ENCODE results near the gene FSTL4. TPM values are rescaled to one million over a fixed set of nuclear protein-coding genes. Genes with fewer than 3 reads are reported as not detected.

Gene FSTL4
- polyA plus RNA-seq, 3 donors, result not detected

- no peak for TF ChIP-seq CTCF (IDR thresholded peaks at IDR 0.05)
- no peaks in the 10 kb centered on the region for H3K27me3 ChIP-seq (ENCODE audit: control insufficient read depth in 2 of 2, insufficient read depth in 2 of 2, low read length in 2 of 2)
- Mint-ChIP-seq H3K36me3 (no peaks in the 10 kb centered on the region), H3K27me3 (ENCODE audit: low read depth in 3 of 3) (peaks cover 3 to 9% (median 4%) of the 10 kb centered on the region in 3 donors), H3K4me3 (no peak overlapping the region), H3K4me1 (no peaks in the 10 kb centered on the region), H3K9me3 (peaks cover 4 to 11% (median 9%) of the 10 kb centered on the region in 7 donors), H3K27ac (no peak overlapping the region)
- 91% methylated on average over 10 of the region's 12 CpGs for WGBS (ENCODE audit: insufficient coverage)
- no peak overlapping the region for H3K4me3 ChIP-seq (replicated peaks in 1 of 3; ENCODE audit: low read depth in 2 of 3, low read length in 3 of 3)
- no peak overlapping the region for H3K27ac ChIP-seq (ENCODE audit: low read depth in 1 of 2, low read length in 2 of 2)
- no peaks in the 10 kb centered on the region for H4K20me1 ChIP-seq (ENCODE audit: insufficient read depth, low read length)
- DNase-seq, result no peak
- intact Hi-C loops (cut with micrococcal nuclease), result no loop called here
- H3K36me3 ChIP-seq (replicated peaks in 1 of 2; ENCODE audit: control insufficient read depth in 1 of 2, insufficient read depth in 2 of 2, low read length in 2 of 2), result no peaks in the 10 kb centered on the region
- H3K4me1 ChIP-seq (ENCODE audit: control insufficient read depth in 1 of 2, insufficient read depth in 2 of 2, low read length in 2 of 2), result no peaks in the 10 kb centered on the region
- no peak overlapping the region for H3K4me2 ChIP-seq (replicated peaks; ENCODE audit: extremely low read depth, low read length, poor library complexity, severe bottlenecking)
- no peak overlapping the region for H2AFZ ChIP-seq (ENCODE audit: insufficient read depth, low read depth, low read length, poor library complexity, severe bottlenecking)
- peaks cover 0 to 11% of the 10 kb centered on the region in 2 donors for H3K9me3 ChIP-seq (replicated peaks in 1 of 2; ENCODE audit: control insufficient read depth in 1 of 2, insufficient read depth in 1 of 2, low read length in 2 of 2)
- H3K79me2 ChIP-seq (ENCODE audit: insufficient read depth, low read length), result no peaks in the 10 kb centered on the region
- no peak overlapping the region for H3K9ac ChIP-seq (ENCODE audit: insufficient read depth, low read length, poor library complexity, severe bottlenecking)
Observed at GRCh38 chr5:133198511-133198910, 413.8 kb downstream of the FSTL4 start.

- WGBS (ENCODE audit: insufficient coverage), result 91% methylated on average over 2 of the region's 4 CpGs
- Histone ChIP-seq H2AFZ (ENCODE audit: insufficient read depth, low read depth, low read length, poor library complexity, severe bottlenecking) (no peak overlapping the region), H3K36me3 (replicated peaks in 1 of 2; ENCODE audit: control insufficient read depth in 1 of 2, insufficient read depth in 2 of 2, low read length in 2 of 2) (no peaks in the 10 kb centered on the region), H3K4me1 (ENCODE audit: control insufficient read depth in 1 of 2, insufficient read depth in 2 of 2, low read length in 2 of 2) (no peaks in the 10 kb centered on the region), H3K79me2 (ENCODE audit: insufficient read depth, low read length) (no peaks in the 10 kb centered on the region), H3K9me3 (replicated peaks in 1 of 2; ENCODE audit: control insufficient read depth in 1 of 2, insufficient read depth in 1 of 2, low read length in 2 of 2) (no peaks in the 10 kb centered on the region), H4K20me1 (ENCODE audit: insufficient read depth, low read length) (no peaks in the 10 kb centered on the region), H3K4me2 (replicated peaks; ENCODE audit: extremely low read depth, low read length, poor library complexity, severe bottlenecking) (no peak overlapping the region), H3K4me3 (replicated peaks in 1 of 3; ENCODE audit: low read depth in 2 of 3, low read length in 3 of 3) (no peak overlapping the region), H3K27me3 (ENCODE audit: control insufficient read depth in 2 of 2, insufficient read depth in 2 of 2, low read length in 2 of 2) (no peaks in the 10 kb centered on the region), H3K9ac (ENCODE audit: insufficient read depth, low read length, poor library complexity, severe bottlenecking) (no peak overlapping the region), H3K27ac (ENCODE audit: low read depth in 1 of 2, low read length in 2 of 2) (no peak overlapping the region)
- H3K27me3 Mint-ChIP-seq (ENCODE audit: low read depth in 3 of 3), result peaks cover 3 to 6% (median 4%) of the 10 kb centered on the region in 3 donors
- intact Hi-C loops (cut with micrococcal nuclease), result no loop called here
- H3K4me1 Mint-ChIP-seq, result no peaks in the 10 kb centered on the region
- DNase-seq, result no peak
- H3K9me3 Mint-ChIP-seq, result peaks cover 0 to under 1% (median 0%) of the 10 kb centered on the region in 7 donors
- no peak overlapping the region for H3K4me3 Mint-ChIP-seq
- H3K27ac Mint-ChIP-seq, result no peak overlapping the region
- no peaks in the 10 kb centered on the region for H3K36me3 Mint-ChIP-seq
- TF ChIP-seq CTCF (IDR thresholded peaks at IDR 0.05), result no peak
Observed at GRCh38 chr5:133196441-133197085, 415.8 kb downstream of the FSTL4 start.

Measured in CD14-positive monocyte (primary cell).